HepG2 (cell line): Measurements from ENCODE around the gene SERPINB1. TPM values are rescaled to one million over a fixed set of nuclear protein-coding genes. Genes with fewer than 3 reads are reported as not detected.

Source experiments
- ATAC-seq: fragments of 200-7000 bp; cut with Tn5 transposase; 3 replicates; pipeline ENCODE4 v1.9.1; 2020; ENCODE audit warnings: mild to moderate bottlenecking, moderate library complexity
- BruUV-seq: library from RNA; stranded (reverse); fragments of 400-500 nt; replicated peaks from 2 replicates; lab custom pipeline; 2021; lab: Mats Ljungman, UMichigan
- CTCF ChIA-PET: fragments of 300-600 bp; formaldehyde crosslinking; extraction: SDS; loops from one replicate; lab custom pipeline; 2021; ENCODE audit warnings: low total read pairs, inconsistent platforms, low intra/inter-chr PET ratio; lab: Yijun Ruan, JAX
- POLR2A ChIA-PET: fragments of 350-600 bp; sonication (Branson Sonifier 250); formaldehyde crosslinking; loops from one replicate; lab custom pipeline; 2020; ENCODE audit warnings: antibody characterized with exemption, inconsistent platforms; lab: Yijun Ruan, JAX
- DNase-seq: peaks from one replicate; pipeline ENCODE4 v3.0.0-alpha.2; 2015; ENCODE audit warnings: low spot score
- FAIRE-seq: peaks from 3 replicates; lab custom pipeline; 2011; peaks lifted over from hg19 to GRCh38; lab: Jason Lieb, UNC
- H2AFZ ChIP-seq: one replicate; pipeline ENCODE4 v1.6.1; 2011; ENCODE audit warnings: low read length, inconsistent platforms
- H3K27ac ChIP-seq: fragments of 300-600 bp; 3 replicates; pipeline ENCODE4 v1.8.0; 2011; ENCODE audit warnings: mixed run types, mild to moderate bottlenecking, mixed read lengths, low read length, inconsistent platforms; ENCODE audit not compliant: insufficient read depth; ENCODE audit errors: extremely low read length
- H3K27me3 ChIP-seq, 2 experiments: fragments of 200-600 bp in 1 of 2; 2 replicates in 1 of 2; 3 replicates in 1 of 2; pipeline versions ENCODE4 v1.6.0 to v1.8.0; 2011; ENCODE audit warnings: low read length in 2 of 2, mild to moderate bottlenecking in 2 of 2, moderate library complexity in 2 of 2, inconsistent platforms in 1 of 2; ENCODE audit not compliant: insufficient read depth in 2 of 2, control insufficient read depth in 1 of 2
- H3K36me3 ChIP-seq, 2 experiments: fragments of 200-600 bp in 1 of 2; replicated peaks in 1 of 2; 2 replicates in 1 of 2; 3 replicates in 1 of 2; pipeline versions ENCODE4 v1.5.1 to v1.8.0; 2011; ENCODE audit warnings: low read length in 2 of 2, inconsistent platforms in 1 of 2; ENCODE audit not compliant: insufficient read depth in 2 of 2, control insufficient read depth in 1 of 2
- H3K4me1 ChIP-seq: 2 replicates; pipeline ENCODE4 v1.5.1; 2012; ENCODE audit warnings: low read length, inconsistent platforms; ENCODE audit not compliant: insufficient read depth
- H3K4me2 ChIP-seq: 2 replicates; pipeline ENCODE4 v1.6.0; 2011; ENCODE audit warnings: low read depth, low read length, inconsistent platforms
- H3K4me3 ChIP-seq, 3 experiments: fragments of 200-600 bp in 1 of 3; sonication (generic), shearing (Covaris generic) in 1 of 3; replicated peaks in 1 of 3; 2 replicates each; pipeline ENCODE4 v1.5.1; 2011 to 2016; ENCODE audit warnings: low read length in 3 of 3, inconsistent platforms in 2 of 3, low read depth in 2 of 3, mild to moderate bottlenecking in 2 of 3, control low read depth in 1 of 3, mixed read lengths in 1 of 3; ENCODE audit not compliant: insufficient read depth in 1 of 3
- H3K79me2 ChIP-seq: one replicate; pipeline ENCODE4 v1.6.1; 2011; ENCODE audit warnings: low read length, inconsistent platforms; ENCODE audit not compliant: insufficient read depth
- H3K9ac ChIP-seq: 2 replicates; pipeline ENCODE4 v1.6.0; 2011; ENCODE audit warnings: mild to moderate bottlenecking, low read depth, low read length, inconsistent platforms; ENCODE audit not compliant: insufficient read depth
- H3K9me3 ChIP-seq: 2 replicates; pipeline ENCODE4 v1.5.1; 2012; ENCODE audit warnings: mild to moderate bottlenecking, low read length
- H4K20me1 ChIP-seq: 2 replicates; pipeline ENCODE4 v1.6.0; 2011; ENCODE audit warnings: inconsistent platforms, mild to moderate bottlenecking, low read length, moderate library complexity; ENCODE audit not compliant: insufficient read depth
- AGO2 ChIP-seq: fragments of 200-400 bp; formaldehyde crosslinking; optimal IDR thresholded peaks from 2 replicates; pipeline ENCODE3; 2017; ENCODE audit warnings: mild to moderate bottlenecking, low read depth, low read length, moderate library complexity
- AHR ChIP-seq: IDR thresholded peaks from 2 replicates; pipeline ENCODE4 v1.6.1; 2018; ENCODE audit warnings: missing genetic modification reagents, missing compliant biosample characterization
- CAMTA2 ChIP-seq: sonication (generic); formaldehyde crosslinking; IDR thresholded peaks from 2 replicates; pipeline ENCODE4 v1.4.0; 2020; ENCODE audit warnings: mild to moderate bottlenecking, missing genetic modification reagents, borderline replicate concordance
- HNF4G ChIP-seq, 2 experiments: sonication (generic) in 1 of 2; formaldehyde crosslinking in 1 of 2; IDR thresholded peaks; 2 replicates each; pipeline versions ENCODE4 v1.4.0 to v1.6.1; 2011 to 2020; ENCODE audit warnings: borderline replicate concordance in 2 of 2, low read depth in 2 of 2, mild to moderate bottlenecking in 2 of 2, low read length in 1 of 2, missing genetic modification reagents in 1 of 2, moderate library complexity in 1 of 2
- MTA3 ChIP-seq: sonication (generic); formaldehyde crosslinking; IDR thresholded peaks from 2 replicates; pipeline ENCODE4 v1.4.0; 2020; ENCODE audit warnings: missing genetic modification reagents
- POLR2AphosphoS2 ChIP-seq: IDR thresholded peaks from 2 replicates; pipeline ENCODE4 v1.6.1; 2011; ENCODE audit warnings: low read depth, low read length, improper control_type of control experiment
- SMAD3 ChIP-seq: sonication (generic); formaldehyde crosslinking; IDR thresholded peaks from 2 replicates; pipeline ENCODE4 v1.4.0; 2020; ENCODE audit warnings: missing genetic modification reagents
- ZFY ChIP-seq: sonication (generic); formaldehyde crosslinking; IDR thresholded peaks from 2 replicates; pipeline ENCODE4 v1.4.0; 2020; ENCODE audit warnings: missing genetic modification reagents
- ZNF17 ChIP-seq: sonication (generic); formaldehyde crosslinking; IDR thresholded peaks from 2 replicates; pipeline ENCODE4 v1.5.0; 2020; ENCODE audit warnings: mild to moderate bottlenecking, missing genetic modification reagents
- ZNF224 ChIP-seq: sonication (generic); formaldehyde crosslinking; IDR thresholded peaks from 2 replicates; pipeline ENCODE4 v1.5.0; 2020; ENCODE audit warnings: mild to moderate bottlenecking, missing genetic modification reagents
- ZNF235 ChIP-seq: sonication (generic); formaldehyde crosslinking; IDR thresholded peaks from 2 replicates; pipeline ENCODE4 v1.8.1; 2023; ENCODE audit warnings: mild to moderate bottlenecking, missing genetic modification reagents, borderline replicate concordance
- ZNF34 ChIP-seq: sonication (generic); formaldehyde crosslinking; IDR thresholded peaks from 2 replicates; pipeline ENCODE4 v1.4.0; 2020; ENCODE audit warnings: mild to moderate bottlenecking, missing genetic modification reagents, borderline replicate concordance
- ZNF607 ChIP-seq: sonication (generic); formaldehyde crosslinking; IDR thresholded peaks from 2 replicates; pipeline ENCODE4 v1.5.1; 2020; ENCODE audit warnings: missing genetic modification reagents, mild to moderate bottlenecking, borderline replicate concordance
- ZNF768 ChIP-seq: sonication (generic); formaldehyde crosslinking; IDR thresholded peaks from 2 replicates; pipeline ENCODE4 v1.4.0; 2020; ENCODE audit warnings: missing genetic modification reagents
- ZSCAN12 ChIP-seq: sonication (generic); formaldehyde crosslinking; IDR thresholded peaks from 2 replicates; pipeline ENCODE4 v1.9.0; 2021; ENCODE audit warnings: mild to moderate bottlenecking, missing genetic modification reagents
- WGBS: methylation state at CpG from one replicate; pipeline ENCODE4 v1.1.6; 2017; ENCODE audit warnings: low lambda C conversion rate; 5-methylcytosine and 5-hydroxymethylcytosine counted together
- in situ Hi-C: cut with HindIII; loops from 2 replicates; pipeline ENCODE4 v1.10.0; 2017; ENCODE audit warnings: low pct_unique_long_range_greater_than_20kb; ENCODE audit not compliant: extremely low pct_ligation_motif_present
- intact Hi-C: fragments of 100-400 bp; cut with micrococcal nuclease; formaldehyde crosslinking; loops from one replicate; pipeline ENCODE4 v1.10.0; 2022; ENCODE audit not compliant: unreplicated experiment
- polyA plus RNA-seq, 8 experiments: library from polyadenylated mRNA; depleted of rRNA in 3 of 8; stranded (reverse) in 7 of 8; unstranded in 1 of 8; fragments of >200 nt; fragmentation: Illumina TruSeq in 4 of 8; extraction: Trizol in 4 of 8; gene quantifications; 2 replicates each; pipeline versions ENCODE4 v1.2.1 to v1.2.3, GENCODE V29; 2011 to 2016; ENCODE audit warnings: low read depth in 4 of 8, missing spikeins in 1 of 8, mixed read lengths in 1 of 8; ENCODE audit not compliant: insufficient read depth in 1 of 8
- total RNA-seq, 5 experiments: library from RNA; depleted of rRNA; stranded (reverse); fragments of >200 nt; fragmentation: Illumina TruSeq; extraction: Trizol; gene quantifications; 2 replicates each; pipeline ENCODE4 v1.2.3, GENCODE V29; 2016; ENCODE audit warnings: low read depth in 1 of 5
- TF ChIP-seq, protein P1 (sequence below): sonication (generic); formaldehyde crosslinking; IDR thresholded peaks from 2 replicates; pipeline ENCODE4 v1.5.0; 2020; ENCODE audit warnings: missing genetic modification reagents, mild to moderate bottlenecking, borderline replicate concordance
- TF ChIP-seq, protein P2 (sequence below): sonication (generic); formaldehyde crosslinking; IDR thresholded peaks from 2 replicates; pipeline ENCODE4 v1.5.1; 2020; ENCODE audit warnings: mild to moderate bottlenecking, missing genetic modification reagents, moderate library complexity

The SERPINB1 gene
- total and polyA plus RNA-seq, 2 of the 13 experiments (the other 11 are each of a cell fraction or from before 2014, with no cell fraction given), result 41.4 to 60.5 TPM

DNA sequence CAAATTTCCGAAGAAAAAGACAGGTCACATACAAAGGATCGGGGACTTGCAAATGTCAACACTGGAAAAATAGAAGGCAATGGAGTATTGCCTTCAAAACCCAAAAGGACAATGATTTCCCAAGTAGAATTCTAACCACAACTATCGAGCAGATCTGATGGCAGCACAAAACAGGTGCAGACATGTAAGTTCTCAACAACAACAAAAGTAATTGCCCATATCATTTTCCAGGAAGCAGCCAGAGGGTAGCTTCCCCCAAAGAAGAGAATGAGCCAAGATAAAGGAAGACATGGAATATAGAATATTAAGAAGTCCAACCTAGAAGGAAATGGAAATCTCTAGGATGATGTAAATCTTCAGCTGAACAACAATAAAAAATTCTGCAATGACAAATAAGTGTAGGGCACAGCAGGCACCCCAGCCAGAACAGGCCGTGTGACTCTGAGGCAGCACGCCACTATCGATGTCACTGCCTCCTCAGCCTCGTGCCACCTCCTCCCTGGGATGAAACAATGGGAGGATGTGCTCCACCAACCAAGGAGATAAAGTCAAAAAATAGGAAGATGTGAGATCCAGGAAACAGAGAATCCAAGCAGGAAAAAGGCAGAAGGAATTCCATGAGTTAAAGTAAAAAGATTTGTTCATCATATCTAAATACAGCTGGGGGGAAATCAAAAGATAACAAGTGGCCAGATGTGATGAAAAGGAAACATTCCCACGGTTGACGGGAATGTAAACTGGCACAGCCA, 34.1 kb downstream of the SERPINB1 start:
- Histone ChIP-seq H2AFZ (no peak overlapping the region), H3K9ac (no peak overlapping the region), H4K20me1 (no peaks in the 10 kb centered on the region), H3K27me3 (no peaks in the 10 kb centered on the region), H3K79me2 (no peaks in the 10 kb centered on the region), H3K27ac (no peak overlapping the region), H3K9me3 (no peaks in the 10 kb centered on the region), H3K36me3 (no peaks in the 10 kb centered on the region), H3K4me2 (no peak overlapping the region), H3K4me1 (peaks cover 49% of the 10 kb centered on the region), H3K4me3 (no peak overlapping the region)
- DNase-seq (no peak), FAIRE-seq (peak; percentile 4), ATAC-seq (no peak)
- in situ Hi-C loops (no loop called here), intact Hi-C loops (loop anchor here (2.0 kb wide), 1 partner anchor 33 kb away; the partner anchor contains the start of gene SERPINB1)
- no TSS peak for BruUV-seq
- ChIA-PET POLR2A (no interaction called here), CTCF (no interaction called here)
- 89% methylated on average over 9 of the region's 9 CpGs for WGBS
- no peak for TF ChIP-seq ZNF224
- no peak for TF ChIP-seq SMAD3 (CRISPR knock-in tag)
- TF ChIP-seq, protein P1, sequence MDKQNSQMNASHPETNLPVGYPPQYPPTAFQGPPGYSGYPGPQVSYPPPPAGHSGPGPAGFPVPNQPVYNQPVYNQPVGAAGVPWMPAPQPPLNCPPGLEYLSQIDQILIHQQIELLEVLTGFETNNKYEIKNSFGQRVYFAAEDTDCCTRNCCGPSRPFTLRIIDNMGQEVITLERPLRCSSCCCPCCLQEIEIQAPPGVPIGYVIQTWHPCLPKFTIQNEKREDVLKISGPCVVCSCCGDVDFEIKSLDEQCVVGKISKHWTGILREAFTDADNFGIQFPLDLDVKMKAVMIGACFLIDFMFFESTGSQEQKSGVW (CRISPR knock-in tag), result no peak

DNA sequence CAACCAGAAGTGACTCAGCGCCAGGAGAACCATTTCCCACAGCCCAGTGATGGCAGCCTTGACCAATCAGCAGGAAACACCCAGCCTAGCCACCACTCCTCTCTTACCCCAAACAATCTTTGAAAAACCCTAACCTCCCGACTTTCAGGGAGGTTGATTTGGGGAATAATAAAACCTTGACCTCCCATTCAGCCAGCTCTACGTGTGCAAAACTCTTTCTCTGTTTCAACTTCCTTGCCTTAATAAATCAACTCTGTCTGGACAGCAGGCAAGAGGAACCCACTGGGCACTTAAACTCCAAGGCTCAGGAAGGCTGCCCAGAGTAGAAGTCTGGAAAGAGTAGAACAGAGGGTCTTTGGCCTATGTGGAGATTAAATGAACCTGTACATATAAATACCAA, 35.0 kb downstream of the SERPINB1 start:
- BruUV-seq, result no TSS peak
- H3K79me2 ChIP-seq, result no peaks in the 10 kb centered on the region
- WGBS, result 72% methylated on average over 3 of the region's 3 CpGs
- H3K27ac ChIP-seq, result no peak overlapping the region
- H3K4me2 ChIP-seq, result no peak overlapping the region
- no peaks in the 10 kb centered on the region for H3K36me3 ChIP-seq
- ChIA-PET CTCF (no interaction called here), POLR2A (no interaction called here)
- in situ Hi-C loops (no loop called here), intact Hi-C loops (no loop called here)
- H3K4me3 ChIP-seq, result no peak overlapping the region
- FAIRE-seq (no peak), DNase-seq (no peak), ATAC-seq (no peak)
- H4K20me1 ChIP-seq, result no peaks in the 10 kb centered on the region
- H3K9ac ChIP-seq, result no peak overlapping the region
- peaks cover 49% of the 10 kb centered on the region for H3K4me1 ChIP-seq
- H3K27me3 ChIP-seq, result no peaks in the 10 kb centered on the region
- no peaks in the 10 kb centered on the region for H3K9me3 ChIP-seq
- H2AFZ ChIP-seq, result no peak overlapping the region
- no peak for TF ChIP-seq ZNF768
- no peak for TF ChIP-seq ZSCAN12 (CRISPR knock-in tag)
- no peak for TF ChIP-seq MTA3 (CRISPR knock-in tag)
- no peak for TF ChIP-seq ZFY (CRISPR knock-in tag)
- no peak for TF ChIP-seq POLR2AphosphoS2
- no peak for TF ChIP-seq AGO2
- no peak for TF ChIP-seq CAMTA2
- no peak for TF ChIP-seq HNF4G (IDR thresholded peaks at IDR 0.05; ENCODE audit: borderline replicate concordance, low read depth, low read length)
- no peak for TF ChIP-seq HNF4G (CRISPR knock-in tag; IDR thresholded peaks at IDR 0.05; ENCODE audit: borderline replicate concordance, low read depth)
- TF ChIP-seq ZNF235 (CRISPR knock-in tag), result no peak
- TF ChIP-seq AHR (CRISPR knock-in tag), result no peak
- no peak for TF ChIP-seq ZNF34 (CRISPR knock-in tag)
- no peak for TF ChIP-seq ZNF17 (CRISPR knock-in tag)
- TF ChIP-seq, protein P2, sequence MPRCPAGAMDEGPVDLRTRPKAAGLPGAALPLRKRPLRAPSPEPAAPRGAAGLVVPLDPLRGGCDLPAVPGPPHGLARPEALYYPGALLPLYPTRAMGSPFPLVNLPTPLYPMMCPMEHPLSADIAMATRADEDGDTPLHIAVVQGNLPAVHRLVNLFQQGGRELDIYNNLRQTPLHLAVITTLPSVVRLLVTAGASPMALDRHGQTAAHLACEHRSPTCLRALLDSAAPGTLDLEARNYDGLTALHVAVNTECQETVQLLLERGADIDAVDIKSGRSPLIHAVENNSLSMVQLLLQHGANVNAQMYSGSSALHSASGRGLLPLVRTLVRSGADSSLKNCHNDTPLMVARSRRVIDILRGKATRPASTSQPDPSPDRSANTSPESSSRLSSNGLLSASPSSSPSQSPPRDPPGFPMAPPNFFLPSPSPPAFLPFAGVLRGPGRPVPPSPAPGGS (CRISPR knock-in tag), result no peak
- TF ChIP-seq ZNF607 (CRISPR knock-in tag), result no peak
